GM12865 (cell line): Measurements from ENCODE around the gene MFSD1.

Experiments used
- DNase-seq: peaks from one replicate; pipeline ENCODE4 v3.0.0; 2010; ENCODE audit warnings: low read depth
- H3K4me3 ChIP-seq: 2 replicates; pipeline ENCODE4 v1.5.1; 2011; ENCODE audit warnings: mild to moderate bottlenecking, low read depth, low read length, control low read depth
- CTCF ChIP-seq: IDR thresholded peaks from 2 replicates; pipeline ENCODE4 v1.5.1; 2011; ENCODE audit warnings: low read length, control low read depth, low read depth, inconsistent platforms; ENCODE audit not compliant: insufficient read depth; ENCODE audit errors: missing control alignments

MFSD1 gene

GRCh38 chr3:158766364-158766763, 35.5 kb upstream of the MFSD1 start:
- no peak for DNase-seq
- no peak overlapping the region for H3K4me3 ChIP-seq
- no peak for TF ChIP-seq CTCF

GRCh38 chr3:158768361-158768787, 33.5 kb upstream of the MFSD1 start:
- H3K4me3 ChIP-seq = no peak overlapping the region
- no peak for DNase-seq
- TF ChIP-seq CTCF = no peak

GRCh38 chr3:158768881-158769543, 32.8 kb upstream of the MFSD1 start:
- DNase-seq = no peak
- no peak for TF ChIP-seq CTCF
- H3K4me3 ChIP-seq = no peak overlapping the region

GRCh38 chr3:158769549-158769948, 32.3 kb upstream of the MFSD1 start:
- no peak for TF ChIP-seq CTCF
- no peak for DNase-seq

GRCh38 chr3:158769952-158770740, 31.7 kb upstream of the MFSD1 start:
- no peak for DNase-seq
- H3K4me3 ChIP-seq = no peak overlapping the region
- TF ChIP-seq CTCF = no peak

More at GRCh38 chr3:158769549-158769948, 32.3 kb upstream of the MFSD1 start:
- H3K4me3 ChIP-seq = no peak overlapping the region

GRCh38 chr3:158770741-158771350, 31.0 kb upstream of the MFSD1 start:
- no peak overlapping the region for H3K4me3 ChIP-seq
- DNase-seq = no peak
- TF ChIP-seq CTCF = no peak

- no peak for TF ChIP-seq CTCF
Observed at GRCh38 chr3:158771577-158771976, 30.3 kb upstream of the MFSD1 start.

More at GRCh38 chr3:158771577-158771976, 30.3 kb upstream of the MFSD1 start:
- DNase-seq = no peak
- no peak overlapping the region for H3K4me3 ChIP-seq
